ENCODE measurements around the gene CEP95.

DNA sequence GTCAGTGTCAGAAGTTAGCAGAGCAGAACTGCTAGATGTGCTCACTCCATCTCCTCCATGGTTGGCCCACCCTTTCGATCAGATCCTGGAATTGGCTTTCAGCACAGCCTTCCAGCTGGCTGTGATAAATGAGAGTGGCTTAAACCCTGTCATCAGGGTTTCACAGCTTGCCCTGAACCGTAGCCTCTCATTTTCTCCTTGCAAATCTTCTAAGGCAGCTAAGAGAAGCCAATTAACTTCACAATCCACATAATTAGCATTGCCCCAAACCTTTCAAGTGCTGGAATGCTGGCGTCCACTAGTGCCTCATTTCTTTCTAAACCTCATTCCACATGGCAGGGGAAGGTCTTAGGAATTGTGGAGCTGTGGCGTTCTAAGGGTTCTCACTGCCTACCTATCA lies 36.2 kb upstream of the CEP95 start:
- TF ChIP-seq, protein P1, sequence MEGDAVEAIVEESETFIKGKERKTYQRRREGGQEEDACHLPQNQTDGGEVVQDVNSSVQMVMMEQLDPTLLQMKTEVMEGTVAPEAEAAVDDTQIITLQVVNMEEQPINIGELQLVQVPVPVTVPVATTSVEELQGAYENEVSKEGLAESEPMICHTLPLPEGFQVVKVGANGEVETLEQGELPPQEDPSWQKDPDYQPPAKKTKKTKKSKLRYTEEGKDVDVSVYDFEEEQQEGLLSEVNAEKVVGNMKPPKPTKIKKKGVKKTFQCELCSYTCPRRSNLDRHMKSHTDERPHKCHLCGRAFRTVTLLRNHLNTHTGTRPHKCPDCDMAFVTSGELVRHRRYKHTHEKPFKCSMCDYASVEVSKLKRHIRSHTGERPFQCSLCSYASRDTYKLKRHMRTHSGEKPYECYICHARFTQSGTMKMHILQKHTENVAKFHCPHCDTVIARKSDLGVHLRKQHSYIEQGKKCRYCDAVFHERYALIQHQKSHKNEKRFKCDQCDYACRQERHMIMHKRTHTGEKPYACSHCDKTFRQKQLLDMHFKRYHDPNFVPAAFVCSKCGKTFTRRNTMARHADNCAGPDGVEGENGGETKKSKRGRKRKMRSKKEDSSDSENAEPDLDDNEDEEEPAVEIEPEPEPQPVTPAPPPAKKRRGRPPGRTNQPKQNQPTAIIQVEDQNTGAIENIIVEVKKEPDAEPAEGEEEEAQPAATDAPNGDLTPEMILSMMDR (conservative IDR thresholded peaks at IDR 0.05 in 1 of 2, IDR thresholded peaks at IDR 0.05 in 1 of 2; ENCODE audit: low read depth in 1 of 2, low read length in 2 of 2), result no peak
- TF ChIP-seq EZH2 (IDR thresholded peaks at IDR 0.05; ENCODE audit: low read length, missing control alignments), result no peak
